GM10847 (cell line): ENCODE results near the gene ABLIM1.

Experiments
- POLR2A ChIP-seq: IDR thresholded peaks from 2 replicates; pipeline ENCODE4 v1.6.1; 2011; ENCODE audit not compliant: insufficient read length; ENCODE audit errors: extremely low read depth

The ABLIM1 gene

GRCh38 chr10:114521255-114521654, 136.8 kb downstream of the ABLIM1 start:
- TF ChIP-seq POLR2A, result no peak

DNA sequence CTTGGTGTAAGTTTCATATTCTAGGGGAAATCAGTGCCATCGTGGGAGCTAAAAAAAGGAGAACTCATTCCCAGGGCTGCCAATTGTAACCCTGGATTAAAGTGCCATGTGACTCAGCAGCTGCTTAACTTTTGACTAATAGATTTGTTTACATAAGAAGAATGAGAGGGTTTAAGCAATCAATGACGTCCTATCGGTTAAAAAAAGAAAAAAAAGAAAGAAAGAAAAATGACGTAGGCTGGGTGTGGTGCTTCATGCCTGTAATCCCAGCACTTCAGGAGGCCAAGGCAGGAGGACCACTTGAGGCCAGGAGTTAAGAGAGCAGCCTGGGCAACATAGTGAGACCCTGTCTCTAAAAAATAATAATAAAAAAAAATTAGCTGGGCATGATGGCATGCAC, 137.6 kb downstream of the ABLIM1 start:
- TF ChIP-seq POLR2A, result no peak

DNA sequence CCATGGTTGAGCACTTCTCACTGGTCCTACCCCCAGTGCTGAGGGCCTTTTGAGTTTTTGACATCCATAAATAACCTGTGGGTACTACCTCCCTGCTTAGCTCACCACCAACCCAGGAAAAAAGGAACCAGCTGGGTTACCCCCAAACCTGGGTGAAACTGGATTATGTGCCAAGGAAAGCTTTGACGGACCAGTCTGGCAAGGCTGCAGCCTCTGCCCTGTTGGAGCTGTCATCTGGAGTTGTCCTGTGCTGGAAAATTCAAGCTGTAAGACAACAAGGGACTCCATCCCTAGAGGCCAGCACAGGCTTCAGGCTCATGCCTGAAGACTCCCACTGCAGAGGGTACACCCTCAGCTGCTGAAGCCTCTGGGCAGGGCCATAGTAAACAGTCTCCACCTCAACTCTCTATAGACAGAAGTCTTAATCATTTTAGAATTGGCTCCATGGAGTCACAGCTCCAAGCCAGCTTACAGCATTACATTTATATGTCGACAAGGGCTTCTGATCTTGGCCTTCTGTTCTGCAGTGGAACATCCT, 138.2 kb downstream of the ABLIM1 start:
- no peak for TF ChIP-seq POLR2A

DNA sequence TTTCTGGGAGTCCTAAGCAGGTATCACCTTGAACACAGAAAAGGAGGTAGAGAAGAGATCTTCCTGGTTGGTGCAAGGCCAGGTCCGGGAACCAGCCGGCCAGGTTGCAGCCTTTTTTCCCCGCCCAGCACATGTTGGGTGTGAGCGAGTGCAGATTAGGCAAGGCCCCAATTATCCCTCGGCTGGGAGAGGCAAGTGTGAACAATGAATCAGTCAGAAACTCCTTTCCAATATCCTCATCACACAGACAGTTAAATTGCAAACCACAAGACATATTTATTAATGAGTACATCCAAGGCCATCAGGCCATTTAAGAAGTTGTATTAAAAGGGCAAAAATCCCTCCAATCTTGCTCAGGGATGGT, 138.8 kb downstream of the ABLIM1 start:
- no peak for TF ChIP-seq POLR2A

DNA sequence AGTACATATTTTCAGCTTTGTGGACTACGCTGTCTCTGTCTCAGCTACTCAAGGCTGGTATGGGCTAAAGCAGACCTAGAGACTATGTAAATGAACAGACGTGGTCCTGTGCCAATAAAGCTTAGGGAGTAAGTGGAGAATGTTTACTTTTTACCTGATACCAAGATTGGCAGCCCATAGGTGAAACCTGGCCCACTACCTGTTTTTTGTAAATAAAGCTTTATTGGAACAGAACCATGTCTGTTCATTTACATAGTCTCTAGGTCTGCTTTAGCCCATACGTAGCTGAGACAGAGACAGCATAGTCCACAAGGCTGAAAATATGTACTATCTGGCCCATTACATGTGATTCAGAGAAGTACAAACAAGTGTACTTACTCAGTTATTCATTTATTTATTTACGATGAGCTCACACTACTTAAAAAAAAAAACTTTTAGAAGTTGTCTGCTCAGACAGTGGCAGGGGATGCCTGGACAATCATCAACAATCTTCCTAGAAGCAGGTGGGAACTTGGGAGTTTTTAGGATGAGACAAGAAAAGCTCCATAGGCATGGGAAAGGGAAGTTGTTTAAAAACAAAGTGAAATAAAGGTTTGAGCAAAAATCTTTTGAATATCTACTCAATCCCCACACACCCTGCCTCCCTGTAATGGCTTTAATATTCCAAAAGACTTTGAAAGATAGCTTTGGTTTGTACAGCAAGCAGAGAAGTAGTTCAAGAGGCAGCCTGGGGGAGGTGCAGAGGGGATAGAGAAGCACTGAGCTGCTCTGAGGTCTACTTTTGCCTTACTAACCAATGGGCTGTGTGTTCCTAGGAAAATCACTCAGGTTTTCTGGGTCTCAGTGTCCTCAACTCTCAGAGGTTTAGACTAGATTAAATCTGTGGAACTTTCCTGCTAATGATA, 139.4 kb downstream of the ABLIM1 start:
- no peak for TF ChIP-seq POLR2A

GRCh38 chr10:114517368-114518250, 140.5 kb downstream of the ABLIM1 start:
- TF ChIP-seq POLR2A, result no peak

- TF ChIP-seq POLR2A, result no peak
Measured at GRCh38 chr10:114516356-114516755, 141.7 kb downstream of the ABLIM1 start.

GRCh38 chr10:114515298-114515914, 142.7 kb downstream of the ABLIM1 start:
- TF ChIP-seq POLR2A, result no peak

DNA sequence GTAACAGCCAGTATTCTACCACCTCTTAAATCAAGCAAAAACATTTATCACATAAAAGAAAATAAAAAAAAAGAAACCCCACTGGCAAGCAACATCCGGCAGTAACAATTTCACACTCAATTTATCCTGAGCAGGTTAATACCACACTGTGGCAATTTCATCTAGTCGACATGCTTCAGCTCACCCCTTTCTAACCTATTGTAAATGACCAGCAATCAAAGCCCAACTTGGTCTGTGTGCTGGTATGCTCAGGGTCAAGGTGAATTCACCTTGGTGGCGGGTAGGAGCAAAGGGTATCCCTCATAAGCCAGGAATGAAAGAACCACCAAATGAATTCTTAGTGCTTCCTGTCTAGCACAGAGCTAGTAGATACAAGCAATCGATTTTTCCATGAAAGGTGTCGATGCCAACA, 144.7 kb downstream of the ABLIM1 start:
- TF ChIP-seq POLR2A, result no peak

DNA sequence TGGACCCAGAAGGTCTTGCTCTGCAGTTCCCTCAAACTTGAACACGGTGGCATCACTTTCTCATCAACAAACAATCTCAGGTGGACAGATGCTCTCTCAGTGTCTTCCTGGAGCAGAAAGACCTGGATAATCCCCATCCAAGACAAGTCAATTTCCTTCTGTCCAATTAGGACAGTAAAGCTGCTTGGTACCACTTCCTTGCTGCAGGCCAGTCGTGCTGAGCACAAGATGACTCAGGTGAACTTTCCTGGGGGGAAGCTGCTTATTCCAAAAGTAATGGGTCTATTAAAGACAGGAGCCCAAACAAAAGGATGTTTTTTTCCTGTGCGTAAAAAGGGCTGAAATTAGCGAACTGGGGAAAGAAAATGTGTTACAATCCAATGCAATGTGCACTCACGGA, 146.2 kb downstream of the ABLIM1 start:
- TF ChIP-seq POLR2A, result no peak

DNA sequence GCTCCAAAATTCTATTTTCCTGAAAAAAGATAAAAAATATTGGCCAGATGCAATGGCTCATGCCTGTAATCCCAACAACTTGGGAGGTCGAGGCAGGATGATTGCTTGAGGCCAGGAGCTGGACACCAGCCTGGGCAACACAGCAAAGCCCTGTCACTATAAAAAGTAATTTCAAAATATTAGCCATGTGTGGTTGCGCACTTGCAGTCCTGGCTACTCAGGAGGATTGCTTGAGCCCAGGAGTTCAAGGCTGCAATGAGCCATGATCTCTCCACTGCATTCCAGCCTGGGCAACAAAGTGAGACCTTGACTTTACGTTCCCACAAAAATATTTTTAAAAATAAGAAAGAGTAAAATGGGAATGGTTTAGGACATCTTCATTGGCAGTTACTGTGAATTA, 149.7 kb downstream of the ABLIM1 start:
- TF ChIP-seq POLR2A, result no peak

- TF ChIP-seq POLR2A, result no peak
Measured at GRCh38 chr10:114507449-114507848, 150.6 kb downstream of the ABLIM1 start.

DNA sequence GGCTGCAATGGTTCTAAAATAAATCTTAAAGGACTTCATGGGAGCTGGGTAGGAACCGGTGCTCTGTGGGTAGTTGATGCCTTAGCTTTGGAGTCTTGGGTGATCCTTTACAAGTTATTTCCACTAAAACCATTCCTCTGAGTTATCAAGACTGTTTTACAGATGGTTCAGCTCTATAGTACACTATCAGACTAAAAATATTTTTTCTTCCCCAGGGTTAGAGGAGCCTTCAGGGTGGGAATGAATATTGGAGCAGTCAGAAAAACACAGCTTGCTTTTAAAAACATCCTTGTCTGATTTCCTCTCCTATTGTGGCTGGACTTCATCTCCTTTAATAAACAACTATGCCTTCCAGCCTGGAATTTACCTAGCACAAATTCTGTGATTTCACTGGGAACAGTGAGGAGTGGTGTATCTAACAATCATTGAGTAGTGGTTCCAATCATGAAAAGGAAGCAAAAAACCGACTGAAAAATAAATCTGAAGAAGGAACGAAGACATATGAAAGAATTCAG, 151.1 kb downstream of the ABLIM1 start:
- TF ChIP-seq POLR2A, result no peak

DNA sequence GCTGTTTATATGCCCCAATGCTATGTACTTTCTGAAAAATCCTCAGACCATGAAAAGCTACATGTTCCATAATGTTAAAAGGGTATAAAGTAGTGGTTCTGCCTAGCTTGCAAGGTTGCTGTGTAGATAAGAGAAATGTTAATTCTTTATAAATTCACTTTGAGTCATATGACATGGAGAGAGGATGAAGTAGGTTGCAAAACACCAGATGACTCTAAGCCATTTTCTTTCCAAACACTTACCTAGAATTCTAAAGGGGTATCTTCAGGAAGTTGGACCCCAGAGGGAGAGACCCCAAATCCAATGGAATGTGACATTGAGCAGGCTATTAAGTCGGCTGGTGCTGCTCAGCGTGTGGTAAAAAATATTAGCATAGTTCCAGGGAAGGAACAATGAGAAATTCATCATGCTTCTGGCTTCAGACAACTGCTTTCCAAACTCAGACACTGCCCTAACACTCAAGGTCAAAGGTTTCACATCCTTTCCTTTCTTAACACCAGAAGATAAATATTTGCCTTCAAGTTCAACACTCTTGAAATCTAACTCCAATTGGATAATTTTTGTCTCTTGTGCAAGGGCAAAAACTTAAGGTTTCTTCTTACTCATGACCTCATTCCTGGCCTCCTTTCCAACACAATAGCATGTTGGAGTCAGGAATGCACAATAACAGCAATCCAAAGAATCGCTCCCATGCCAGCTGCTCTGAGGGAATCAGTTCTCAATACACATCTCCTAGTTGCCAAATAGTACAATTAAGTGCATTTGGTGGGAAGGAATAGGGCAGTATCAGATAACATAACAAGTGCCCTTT, 153.1 kb downstream of the ABLIM1 start:
- TF ChIP-seq POLR2A, result no peak
